Measurements from ENCODE around the gene USP36.
"Not testable (repeated sequence)": the region's sequence is repeated elsewhere in the genome, so short reads cannot be mapped to it uniquely, and the experiment has no call there.

Gene USP36

DNA sequence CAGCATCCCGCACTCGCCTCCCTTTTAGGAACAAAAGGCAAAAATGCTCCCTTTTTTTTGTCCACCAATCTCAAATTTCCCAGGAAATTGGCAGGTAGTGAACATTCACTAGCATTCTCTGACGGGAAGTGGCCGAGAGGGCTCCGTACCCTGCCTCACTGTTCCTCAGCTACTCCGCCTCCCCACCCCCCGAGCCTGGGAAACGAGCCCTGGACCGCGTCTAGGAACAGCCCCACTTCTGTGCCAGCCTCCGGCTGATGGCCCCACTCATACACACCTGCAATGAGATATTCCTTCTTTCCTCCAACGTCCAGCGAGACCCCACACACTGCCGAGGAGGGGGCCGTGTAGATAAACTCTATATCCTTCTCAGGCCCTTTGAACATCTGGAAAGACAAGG, 30.0 kb upstream of the USP36 start:
- no peak for DNase-seq

DNA sequence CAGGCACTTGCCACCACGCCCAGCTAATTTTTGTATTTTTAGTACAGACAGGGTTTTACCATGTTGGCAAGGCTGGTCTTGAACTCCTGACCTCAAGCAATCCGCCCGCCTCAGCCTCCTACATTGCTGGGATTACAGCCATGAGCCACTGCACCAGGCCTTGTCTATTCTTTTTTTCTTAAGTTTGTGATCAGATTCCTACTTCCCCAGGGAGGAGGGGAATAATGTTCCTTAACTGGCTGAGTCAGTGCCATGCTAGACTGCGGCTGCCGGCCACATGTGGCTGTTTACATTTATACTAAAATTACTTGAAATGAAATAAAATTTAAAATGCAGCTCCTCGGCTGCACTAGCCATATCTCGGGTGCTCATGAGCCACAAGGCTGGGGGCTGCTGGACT, 27.8 kb upstream of the USP36 start:
- DNase-seq: no peak

DNA sequence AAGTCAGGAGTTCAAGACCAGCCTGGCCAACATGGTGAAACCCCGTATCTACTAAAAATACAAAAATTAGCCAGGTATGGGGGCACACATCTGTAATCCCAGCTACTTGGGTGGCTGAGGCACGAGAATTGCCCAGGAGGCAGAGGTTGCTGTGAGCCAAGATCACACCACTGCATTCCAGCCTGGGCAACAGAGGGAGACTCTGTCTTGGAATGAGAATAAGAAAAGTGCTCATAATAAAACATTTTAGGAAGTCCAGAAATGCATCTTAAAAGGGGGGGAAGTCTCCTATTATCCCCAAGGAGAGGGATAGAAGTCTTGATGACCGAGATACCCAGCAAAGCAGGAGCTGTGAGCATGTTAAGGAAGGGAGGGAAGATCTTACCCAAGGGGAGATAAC, 26.4 kb upstream of the USP36 start:
- not testable (repeated sequence) for DNase-seq

DNA sequence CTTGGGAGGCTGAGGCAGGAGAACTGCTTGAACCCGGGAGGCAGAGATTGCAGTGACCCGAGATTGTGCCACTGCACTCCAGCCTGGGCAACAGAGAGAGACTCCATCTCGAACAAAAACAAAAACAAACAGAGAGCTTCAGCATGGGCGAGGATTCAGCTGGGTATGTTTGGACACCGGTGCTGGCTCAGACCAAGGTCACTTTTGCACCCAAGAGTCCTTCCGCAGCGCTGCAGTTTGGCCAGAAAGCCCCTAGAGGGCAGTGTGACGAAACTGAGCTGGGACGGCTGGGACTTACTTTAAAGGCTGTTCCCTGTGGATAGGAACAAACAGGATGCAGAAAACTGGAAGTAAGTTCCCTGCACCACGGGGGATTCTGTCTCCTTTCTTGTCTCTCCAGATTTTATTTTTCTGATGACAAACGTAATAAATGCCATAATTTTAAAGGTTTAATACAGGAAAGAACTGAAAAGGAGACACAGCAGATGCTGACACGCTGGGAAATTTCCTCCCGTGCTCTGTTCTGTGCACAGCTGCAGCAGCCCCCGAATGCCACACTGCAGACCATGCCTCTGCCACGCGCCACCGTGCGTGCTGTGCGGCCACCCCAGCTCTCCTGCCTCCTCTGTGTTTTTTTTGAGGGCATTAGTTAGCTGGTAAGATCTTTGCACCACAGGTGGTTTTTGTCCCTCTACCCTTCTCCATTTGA, 25.2 kb upstream of the USP36 start:
- peak; percentile 74 for DNase-seq

- DNase-seq: no peak
Measured at GRCh38 chr17:78864117-78864516, 23.5 kb upstream of the USP36 start.

DNA sequence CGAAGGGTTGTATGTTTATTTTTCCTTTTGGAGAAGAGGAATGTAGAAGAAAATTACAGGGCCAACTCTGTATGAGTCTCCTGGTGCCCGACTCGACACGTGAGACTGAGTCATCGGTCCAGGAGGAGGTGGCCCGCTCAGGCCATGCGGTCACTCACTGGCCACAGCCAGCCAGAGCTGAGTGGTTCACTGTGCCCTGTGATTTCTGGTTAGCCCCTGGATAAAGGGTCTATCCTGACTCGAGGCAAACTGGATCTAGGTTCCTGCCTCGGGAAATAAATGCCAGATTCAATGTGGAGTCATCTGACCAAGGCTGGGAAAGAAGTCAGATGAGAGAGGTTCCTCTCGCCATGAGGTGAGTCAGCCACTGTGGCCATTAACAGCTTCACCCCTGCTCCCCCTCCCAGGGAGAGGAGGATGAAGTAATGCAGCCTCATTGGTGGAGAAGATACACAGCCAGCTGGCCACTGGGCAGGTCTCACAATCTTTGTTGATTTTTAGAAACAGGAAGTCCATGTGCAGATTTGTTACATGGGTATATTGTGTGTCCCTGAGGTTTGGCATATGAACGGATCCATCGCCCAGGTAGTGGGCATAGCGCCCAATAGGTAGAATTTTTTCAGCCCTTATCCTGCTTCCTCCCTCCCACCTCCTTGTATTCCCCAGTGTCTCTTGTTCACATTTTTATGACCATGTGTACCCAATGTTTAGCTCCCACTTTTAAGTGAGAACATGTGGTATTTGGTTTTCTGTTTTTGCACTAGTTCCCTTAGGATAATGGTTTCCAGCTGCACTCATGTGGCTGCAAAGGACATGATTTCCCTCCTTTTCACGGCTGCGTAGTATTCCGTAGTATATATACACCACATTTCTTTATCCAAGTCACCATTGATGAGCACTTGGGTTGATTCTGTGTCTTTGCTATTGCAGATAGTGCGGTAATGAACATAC, 21.7 kb upstream of the USP36 start:
- no peak for DNase-seq

GRCh38 chr17:78861229-78861628, 20.6 kb upstream of the USP36 start:
- no peak for DNase-seq

DNA sequence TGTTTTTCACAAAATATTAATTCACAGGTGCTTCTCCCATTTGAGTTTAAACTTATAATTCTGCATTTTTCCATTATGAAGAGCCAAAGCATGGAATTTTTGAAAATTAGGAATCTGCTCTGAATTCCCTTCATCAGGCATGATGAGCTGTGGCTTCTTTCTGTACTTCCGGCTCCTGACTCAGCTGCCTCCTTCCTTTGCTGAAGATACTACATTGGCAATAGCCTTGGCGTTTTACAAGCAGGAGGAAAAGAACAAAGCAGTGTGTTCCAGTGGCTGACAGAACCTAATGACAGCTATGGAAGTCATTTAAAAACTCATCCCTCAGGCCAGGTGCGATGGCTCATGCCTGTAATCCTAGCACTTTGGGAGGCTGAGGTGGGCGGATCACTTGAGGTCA, 18.4 kb upstream of the USP36 start:
- no peak for DNase-seq

- no peak for DNase-seq
Measured at GRCh38 chr17:78857266-78857665, 16.7 kb upstream of the USP36 start.

GRCh38 chr17:78855561-78856165, 15.0 kb upstream of the USP36 start:
- no peak for DNase-seq

GRCh38 chr17:78854508-78854907, 13.9 kb upstream of the USP36 start:
- no peak for DNase-seq

DNA sequence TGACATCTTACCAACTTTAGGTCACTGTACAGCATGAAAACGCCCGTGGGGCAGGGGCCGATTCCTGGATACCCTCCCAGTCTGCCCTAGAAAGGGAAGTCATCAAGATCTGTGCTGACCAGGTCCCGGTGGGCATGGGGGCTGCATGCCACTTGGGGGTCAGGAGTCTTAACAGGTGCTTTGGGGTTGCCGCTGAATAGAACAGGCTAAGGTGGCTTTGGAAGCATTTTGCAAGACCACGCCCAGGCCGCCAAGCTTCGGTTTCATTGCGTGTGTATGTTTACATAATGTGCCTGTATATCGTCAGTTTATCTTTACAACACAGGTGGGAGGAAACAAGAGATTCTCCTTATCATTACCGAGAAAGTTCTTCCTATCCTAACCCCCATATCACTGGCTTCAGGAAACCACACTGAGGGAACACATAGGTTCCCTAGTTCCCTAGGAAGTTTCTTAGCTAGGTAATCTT, 13.3 kb upstream of the USP36 start:
- no peak for DNase-seq

DNA sequence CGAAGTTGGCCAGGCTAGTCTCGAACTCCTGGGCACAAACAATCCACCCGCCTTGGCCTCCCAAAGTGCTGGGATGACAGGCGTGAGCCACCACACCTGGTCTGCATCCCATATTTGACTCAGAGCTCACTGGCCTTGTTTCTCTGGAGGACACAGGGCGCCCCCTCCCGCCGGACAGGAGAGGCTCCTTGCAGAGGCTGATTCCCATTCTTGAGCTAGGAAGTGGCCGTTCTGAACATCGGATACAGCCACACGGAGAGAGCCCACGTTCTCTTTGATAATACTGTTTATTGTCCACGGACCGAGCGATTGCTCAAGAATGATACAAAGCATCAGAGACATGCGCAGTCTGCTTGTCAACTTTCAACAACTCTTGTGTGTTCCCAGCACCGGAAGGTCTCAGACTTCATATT, 12.1 kb upstream of the USP36 start:
- DNase-seq: no peak

- DNase-seq: no peak
Measured at GRCh38 chr17:78849026-78849425, 8.4 kb upstream of the USP36 start.

- no peak for DNase-seq
Measured at GRCh38 chr17:78847052-78847451, 6.4 kb upstream of the USP36 start.

GRCh38 chr17:78844301-78845005, 3.8 kb upstream of the USP36 start:
- DNase-seq: no peak

- peak; percentile 71 for DNase-seq
Measured at GRCh38 chr17:78842881-78843565, 2.4 kb upstream of the USP36 start.

DNA sequence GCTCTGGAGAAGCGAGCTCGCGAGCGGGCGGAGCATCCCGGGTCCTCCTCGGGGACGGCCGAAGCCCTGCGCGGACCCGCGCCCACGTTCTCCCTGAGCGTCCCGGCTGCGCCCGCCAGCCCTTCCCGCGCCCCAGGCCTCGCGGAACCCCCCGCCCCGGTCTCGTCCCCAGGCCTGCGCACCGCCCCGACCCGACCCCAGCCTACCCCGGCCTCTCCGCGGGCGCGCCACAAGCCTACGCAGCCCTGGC, 159 bp downstream of the USP36 start:
- DNase-seq: no peak

DNA sequence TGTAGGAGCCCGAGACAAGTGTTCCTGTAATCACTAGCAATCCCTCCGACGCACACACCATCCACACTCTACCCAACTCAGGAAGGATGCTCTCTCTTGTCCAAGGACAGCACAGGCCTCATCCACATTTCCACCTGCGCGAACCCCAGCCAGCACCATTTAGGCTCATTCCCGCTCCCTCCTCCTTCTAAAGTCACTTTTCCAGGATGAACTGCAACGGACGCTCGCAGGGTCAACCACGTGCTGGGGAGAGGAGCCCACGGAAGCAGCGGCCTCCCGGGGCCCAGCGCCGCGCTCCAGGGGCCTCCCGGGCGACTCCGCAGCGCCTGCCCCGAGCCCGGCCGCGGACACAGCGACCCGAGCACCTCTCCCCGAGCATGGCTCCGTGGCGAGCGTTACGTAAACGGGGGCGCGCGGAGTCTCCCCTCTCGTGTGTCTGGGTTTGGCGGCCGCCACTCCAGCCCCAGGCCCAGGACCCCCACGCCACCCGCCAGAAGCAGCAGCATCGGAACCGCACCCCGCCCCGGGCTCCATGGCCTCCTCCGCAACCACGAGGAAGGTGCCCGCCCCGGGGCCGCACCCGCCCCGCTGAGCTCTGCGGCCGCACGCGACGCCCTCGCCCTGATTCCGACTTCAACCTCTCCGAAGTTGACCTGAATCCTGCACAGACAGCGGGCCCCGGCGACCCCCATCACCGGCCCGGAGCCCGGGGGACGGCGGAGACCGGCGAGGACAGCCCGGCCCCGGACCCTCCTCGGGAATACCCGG, 668 bp downstream of the USP36 start:
- DNase-seq: peak; percentile 58

- DNase-seq: no peak
Measured at GRCh38 chr17:78839235-78839761, 1.3 kb downstream of the USP36 start.

GRCh38 chr17:78838574-78839005, 2.0 kb downstream of the USP36 start:
- no peak for DNase-seq

All from CD4-positive, alpha-beta T cell treated with Interleukin-17A for 4 hours (primary cell).